ENCODE results near the gene MC2R. TPM values are rescaled to one million over a fixed set of nuclear protein-coding genes. Genes with fewer than 3 reads are reported as not detected.

The MC2R gene
- total RNA-seq, 1 experiment from 2014 or later, result not detected

DNA sequence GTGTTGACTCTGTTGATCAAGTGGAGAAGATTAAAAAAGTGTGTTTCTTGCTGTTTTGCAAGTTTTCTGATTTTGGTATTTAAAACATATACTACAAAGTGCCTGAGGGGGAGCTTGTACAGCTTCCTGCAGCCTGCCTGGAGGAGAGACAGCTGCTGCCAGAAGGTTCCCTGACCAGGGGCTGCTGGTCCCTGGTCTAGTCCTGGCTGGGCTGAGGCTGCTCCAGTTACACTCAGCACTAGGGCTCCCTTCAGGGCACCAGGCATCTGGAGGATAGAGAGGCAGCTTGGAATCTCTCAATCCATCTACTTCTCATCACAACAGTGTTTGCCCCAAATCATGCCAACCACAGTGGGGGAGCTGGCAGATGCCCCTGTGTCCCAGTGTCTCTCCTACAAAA is 4.8 kb downstream of the MC2R start:
- no peak for DNase-seq
- Histone ChIP-seq H3K36me3 (no peaks in the 10 kb centered on the region), H3K27me3 (no peaks in the 10 kb centered on the region), H3K4me3 (no peak overlapping the region), H3K9me3 (no peaks in the 10 kb centered on the region)

- H3K27me3 ChIP-seq, result no peaks in the 10 kb centered on the region
- H3K4me3 ChIP-seq, result no peak overlapping the region
- DNase-seq, result no peak
- no peaks in the 10 kb centered on the region for H3K36me3 ChIP-seq
- no peaks in the 10 kb centered on the region for H3K9me3 ChIP-seq
Observed at GRCh38 chr18:13909141-13909940, 6.0 kb downstream of the MC2R start.

DNA sequence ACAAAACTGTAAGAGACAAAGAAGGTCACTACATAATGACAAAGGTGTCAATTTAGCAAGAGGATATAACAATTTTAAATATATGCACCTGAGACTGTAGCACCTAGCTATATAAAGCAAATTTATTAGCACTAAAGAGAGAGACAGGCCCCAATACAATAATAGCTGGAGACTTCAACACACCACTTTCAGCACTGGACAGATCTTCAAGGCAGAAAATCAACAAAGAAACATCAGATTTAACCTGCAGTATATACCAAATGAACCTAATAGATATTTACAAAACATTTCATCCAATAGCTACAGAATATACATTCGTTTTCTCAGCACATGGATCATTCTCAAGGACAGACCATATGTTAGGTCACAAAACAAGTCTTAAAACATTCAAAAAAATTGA is 14.7 kb downstream of the MC2R start:
- Histone ChIP-seq H3K4me3 (no peak overlapping the region), H3K36me3 (no peaks in the 10 kb centered on the region), H3K27me3 (no peaks in the 10 kb centered on the region), H3K9me3 (peaks cover 6% of the 10 kb centered on the region; the same call in 1 of the 2 replicates)
- DNase-seq, result no peak

GRCh38 chr18:13895505-13896033 is 19.8 kb downstream of the MC2R start:
- Histone ChIP-seq H3K36me3 (no peaks in the 10 kb centered on the region), H3K9me3 (peaks cover 4% of the 10 kb centered on the region; the same call in 1 of the 2 replicates), H3K27me3 (no peaks in the 10 kb centered on the region), H3K4me3 (no peak overlapping the region)
- DNase-seq, result no peak

DNA sequence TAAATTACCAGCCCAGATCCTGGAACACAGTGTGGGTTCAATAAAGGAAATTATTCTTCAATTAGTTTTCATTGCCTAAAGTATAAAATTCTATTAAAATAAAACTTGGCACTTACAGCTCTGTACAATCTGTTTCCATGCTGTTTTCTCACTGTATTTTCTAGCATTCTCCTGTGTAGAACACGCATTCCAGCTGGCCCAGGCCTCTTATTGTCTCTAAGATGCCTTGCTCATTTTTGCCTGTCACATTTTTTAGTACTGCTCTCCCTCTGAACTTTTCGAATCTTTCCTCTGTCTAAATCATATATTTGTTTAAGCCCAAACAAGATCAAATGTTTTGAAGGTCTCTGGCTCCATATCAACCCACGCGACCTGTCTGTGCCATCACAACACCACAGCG is 20.8 kb downstream of the MC2R start:
- DNase-seq, result no peak

DNA sequence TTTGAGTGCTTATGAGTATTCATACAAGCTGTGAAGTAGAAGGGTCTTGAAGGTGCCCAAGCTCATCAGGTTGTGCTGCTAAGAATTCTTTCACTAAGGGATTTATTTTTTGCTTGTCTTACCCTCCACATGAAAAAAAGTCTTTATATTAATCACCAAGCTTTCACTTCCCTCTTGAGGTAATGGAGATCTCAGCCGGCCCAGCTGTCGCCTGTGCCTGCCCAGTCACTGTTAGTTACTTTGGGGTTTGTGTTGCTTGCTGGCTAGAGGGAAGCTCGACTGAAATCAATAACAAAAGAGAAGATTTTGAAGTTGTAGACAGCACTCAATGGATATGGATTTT is 21.9 kb downstream of the MC2R start:
- H3K36me3 ChIP-seq, result no peaks in the 10 kb centered on the region
- H3K27me3 ChIP-seq, result no peaks in the 10 kb centered on the region
- no peak overlapping the region for H3K4me3 ChIP-seq
- no peak for DNase-seq
- no peaks in the 10 kb centered on the region for H3K9me3 ChIP-seq

More for the DNA sequence above, 20.8 kb downstream of the MC2R start:
- Histone ChIP-seq H3K27me3 (no peaks in the 10 kb centered on the region), H3K36me3 (no peaks in the 10 kb centered on the region), H3K4me3 (no peak overlapping the region), H3K9me3 (no peaks in the 10 kb centered on the region)

DNA sequence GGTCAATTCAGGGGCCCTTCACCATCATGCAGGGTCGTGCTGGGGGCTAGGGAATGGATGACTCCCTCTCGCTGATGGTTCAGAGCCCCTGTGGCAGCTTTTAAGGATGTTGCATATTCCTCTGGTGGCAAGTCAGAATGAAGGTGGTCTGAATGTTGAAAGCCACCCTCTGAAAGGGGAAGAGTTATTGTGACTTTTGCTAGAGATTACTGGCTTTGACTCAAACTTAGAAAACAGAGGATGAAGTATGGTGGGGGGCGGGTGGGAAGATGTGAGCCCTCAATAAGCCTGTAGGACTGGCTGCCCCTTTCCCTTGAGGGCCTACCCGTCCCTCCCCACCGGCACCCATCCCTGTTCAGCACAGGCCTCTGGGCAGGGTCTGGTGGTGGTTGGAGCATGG is 23.2 kb downstream of the MC2R start:
- H3K4me3 ChIP-seq, result no peak overlapping the region
- H3K27me3 ChIP-seq, result no peaks in the 10 kb centered on the region
- DNase-seq, result no peak
- H3K36me3 ChIP-seq, result no peaks in the 10 kb centered on the region
- H3K9me3 ChIP-seq, result no peaks in the 10 kb centered on the region

GRCh38 chr18:13890761-13891361 is 24.5 kb downstream of the MC2R start:
- H3K27me3 ChIP-seq, result no peaks in the 10 kb centered on the region
- no peak for DNase-seq
- H3K4me3 ChIP-seq, result no peak overlapping the region
- no peaks in the 10 kb centered on the region for H3K36me3 ChIP-seq
- H3K9me3 ChIP-seq, result no peaks in the 10 kb centered on the region

GRCh38 chr18:13889671-13890070 is 25.7 kb downstream of the MC2R start:
- H3K27me3 ChIP-seq, result no peaks in the 10 kb centered on the region
- peak; percentile 79 for DNase-seq
- H3K9me3 ChIP-seq, result no peaks in the 10 kb centered on the region
- H3K4me3 ChIP-seq, result no peak overlapping the region
- no peaks in the 10 kb centered on the region for H3K36me3 ChIP-seq

- H3K4me3 ChIP-seq, result no peak overlapping the region
- H3K36me3 ChIP-seq, result no peaks in the 10 kb centered on the region
- no peaks in the 10 kb centered on the region for H3K9me3 ChIP-seq
Observed at GRCh38 chr18:13888191-13888716, 27.1 kb downstream of the MC2R start.

GRCh38 chr18:13885009-13885408 is 30.3 kb downstream of the MC2R start:
- Histone ChIP-seq H3K27me3 (peaks cover 2% of the 10 kb centered on the region; the same call in 1 of the 2 replicates), H3K4me3 (no peak overlapping the region), H3K36me3 (no peaks in the 10 kb centered on the region), H3K9me3 (no peaks in the 10 kb centered on the region)
- DNase-seq, result no peak

More at GRCh38 chr18:13888191-13888716, 27.1 kb downstream of the MC2R start:
- H3K27me3 ChIP-seq, result no peaks in the 10 kb centered on the region
- DNase-seq, result no peak

- peaks cover 2% of the 10 kb centered on the region; the same call in 1 of the 2 replicates for H3K27me3 ChIP-seq
- H3K9me3 ChIP-seq, result no peaks in the 10 kb centered on the region
- no peaks in the 10 kb centered on the region for H3K36me3 ChIP-seq
- no peak overlapping the region for H3K4me3 ChIP-seq
- no peak for DNase-seq
Observed at GRCh38 chr18:13879937-13880336, 35.4 kb downstream of the MC2R start.

DNA sequence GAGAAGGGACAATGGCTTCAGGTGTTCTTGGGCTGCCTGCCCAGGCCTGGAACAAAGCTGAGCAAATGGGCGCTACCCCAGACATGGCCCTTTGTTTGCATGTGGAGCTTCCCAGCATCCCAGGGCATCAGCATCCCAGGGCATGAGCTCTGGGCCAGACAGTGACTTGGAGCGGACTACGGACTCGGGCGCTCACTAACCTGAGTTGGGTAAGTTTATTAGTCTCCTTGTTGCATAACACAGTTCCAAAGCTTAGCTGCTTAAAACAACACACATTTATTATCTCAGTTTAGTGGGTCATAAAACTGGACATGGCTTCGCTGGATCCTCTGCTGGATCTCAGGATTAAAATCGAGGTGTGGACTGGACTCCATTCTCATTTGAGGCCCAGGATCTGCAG is 35.8 kb downstream of the MC2R start:
- Histone ChIP-seq H3K27me3 (peaks cover 2% of the 10 kb centered on the region; the same call in 1 of the 2 replicates), H3K36me3 (no peaks in the 10 kb centered on the region), H3K9me3 (no peaks in the 10 kb centered on the region), H3K4me3 (no peak overlapping the region)
- no peak for DNase-seq

- Histone ChIP-seq H3K36me3 (no peaks in the 10 kb centered on the region), H3K4me3 (no peak overlapping the region), H3K27me3 (peaks cover 2% of the 10 kb centered on the region; the same call in 1 of the 2 replicates), H3K9me3 (no peaks in the 10 kb centered on the region)
- DNase-seq, result no peak
Observed at GRCh38 chr18:13878857-13879256, 36.5 kb downstream of the MC2R start.

DNA sequence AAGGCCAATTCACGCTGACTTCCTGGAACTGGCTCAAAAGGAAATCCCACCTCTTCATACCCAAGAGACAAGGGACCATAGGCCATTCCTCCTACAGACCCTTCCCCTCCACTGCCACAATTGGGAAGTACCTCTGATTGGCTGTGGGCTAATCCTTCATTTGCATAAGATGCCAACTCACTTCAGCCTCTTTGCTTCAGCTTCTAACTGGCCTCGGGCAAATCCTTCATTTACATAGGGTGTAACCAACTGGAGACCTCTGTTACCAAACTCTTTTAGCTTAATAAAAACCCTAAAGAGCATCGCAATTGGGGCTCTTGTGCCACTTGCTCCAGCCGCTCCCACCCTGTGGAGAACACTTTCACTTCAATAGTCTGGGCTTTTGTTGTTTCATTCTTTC is 38.2 kb downstream of the MC2R start:
- Histone ChIP-seq H3K36me3 (no peaks in the 10 kb centered on the region), H3K27me3 (no peaks in the 10 kb centered on the region), H3K9me3 (no peaks in the 10 kb centered on the region), H3K4me3 (no peak overlapping the region)
- no peak for DNase-seq

DNA sequence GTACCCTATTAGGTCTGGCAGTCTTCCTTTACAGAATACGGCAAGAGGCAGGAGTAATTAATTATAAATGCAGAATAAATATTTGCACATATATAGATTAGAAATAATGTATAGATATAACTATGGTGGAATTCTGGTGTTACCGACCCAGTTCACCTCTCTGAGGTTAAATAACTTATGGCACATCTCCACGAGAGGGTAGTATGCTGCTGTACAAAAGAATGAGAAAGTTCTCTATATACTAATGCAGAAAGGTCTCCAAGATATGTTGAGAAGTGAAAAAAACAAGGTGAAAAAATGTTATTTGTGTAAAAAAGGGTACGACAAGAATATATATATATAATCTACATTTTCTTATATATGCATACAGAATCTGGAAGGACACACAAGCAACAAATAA is 40.8 kb downstream of the MC2R start:
- Histone ChIP-seq H3K27me3 (no peaks in the 10 kb centered on the region), H3K9me3 (no peaks in the 10 kb centered on the region), H3K36me3 (no peaks in the 10 kb centered on the region), H3K4me3 (no peak overlapping the region)
- no peak for DNase-seq

GRCh38 chr18:13872932-13873331 is 42.4 kb downstream of the MC2R start:
- Histone ChIP-seq H3K4me3 (no peak overlapping the region), H3K9me3 (no peaks in the 10 kb centered on the region), H3K27me3 (no peaks in the 10 kb centered on the region), H3K36me3 (no peaks in the 10 kb centered on the region)
- no peak for DNase-seq
